GM21447 (cell line): ENCODE data around the gene EIF4B.
A peak's percentile ranks its signal among the peaks of the same experiment; 100 is the strongest.

Source experiments
- ATAC-seq: cut with Tn5 transposase; IDR thresholded peaks from one replicate; pipeline ENCODE4 v1.9.1; 2021; ENCODE audit not compliant: unreplicated experiment

The EIF4B gene

GRCh38 chr12:53044896-53045695 is 38.8 kb downstream of the EIF4B start:
- no peak for ATAC-seq

DNA sequence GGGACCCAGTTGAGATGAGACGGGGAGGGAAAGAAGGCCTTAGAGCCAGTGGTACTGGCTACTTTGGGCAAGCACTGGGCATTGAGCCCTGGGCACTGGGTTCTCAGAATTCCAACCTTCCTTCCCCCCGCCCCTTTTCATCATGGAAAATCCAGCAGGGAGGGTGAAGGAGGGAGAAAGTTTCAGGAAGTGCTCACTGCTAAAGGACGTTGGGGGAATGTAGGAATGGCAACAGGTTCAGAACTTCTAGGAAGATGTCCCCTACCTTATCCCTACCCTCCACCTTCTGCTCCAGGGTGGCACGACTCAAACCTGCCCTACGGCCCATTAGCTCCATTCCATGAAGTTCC is 39.4 kb downstream of the EIF4B start:
- no peak for ATAC-seq

GRCh38 chr12:53046655-53047220 is 40.5 kb downstream of the EIF4B start:
- ATAC-seq, result peak; percentile 49

GRCh38 chr12:53047221-53048032 is 41.2 kb downstream of the EIF4B start:
- peak; percentile 56 for ATAC-seq

DNA sequence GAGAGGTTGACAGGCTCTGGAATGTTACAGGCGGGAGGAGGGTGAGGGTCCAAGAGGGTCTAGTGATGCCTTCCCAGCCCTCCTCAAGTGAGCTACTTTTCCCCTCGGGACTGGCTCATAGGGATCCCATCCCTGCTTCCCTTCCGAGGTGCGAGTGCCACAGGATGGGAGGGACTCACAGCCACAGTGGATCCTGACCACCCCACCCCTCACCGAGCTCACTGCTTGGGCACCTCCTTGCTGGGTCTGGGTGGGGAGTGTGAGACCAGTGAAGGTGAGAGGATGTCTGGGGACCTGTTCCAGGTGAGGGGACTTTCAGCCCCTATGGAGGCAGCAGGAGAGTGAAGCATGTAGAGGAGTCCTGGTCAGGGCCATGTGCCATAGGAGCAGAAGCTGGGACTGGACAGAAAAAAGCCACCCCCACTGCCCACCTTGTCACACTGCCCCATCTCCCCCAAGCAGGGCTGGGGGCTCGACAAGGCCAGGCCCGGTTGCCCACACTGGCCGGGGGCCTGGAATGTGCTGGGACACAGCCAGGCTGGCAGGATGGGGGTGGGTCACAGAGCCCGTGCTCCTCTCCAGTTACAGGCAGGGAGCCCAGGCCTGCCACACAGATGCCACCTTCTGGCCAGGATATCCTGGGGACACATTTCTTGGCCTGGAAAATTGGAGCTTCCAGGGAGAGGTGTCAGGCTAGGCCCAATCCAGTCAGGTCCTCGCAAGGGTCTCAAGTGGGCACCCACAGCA is 42.0 kb downstream of the EIF4B start:
- ATAC-seq, result no peak

GRCh38 chr12:53048780-53049401 is 42.6 kb downstream of the EIF4B start:
- no peak for ATAC-seq

GRCh38 chr12:53049571-53050318 is 43.5 kb downstream of the EIF4B start, which contains the start of gene TNS2:
TNS2 (plus strand) TSS chr12:53050065; CDS start chr12:53050186, 121 bp downstream.
- ATAC-seq, result no peak

GRCh38 chr12:53050426-53051057 is 44.3 kb downstream of the EIF4B start:
- ATAC-seq, result no peak

DNA sequence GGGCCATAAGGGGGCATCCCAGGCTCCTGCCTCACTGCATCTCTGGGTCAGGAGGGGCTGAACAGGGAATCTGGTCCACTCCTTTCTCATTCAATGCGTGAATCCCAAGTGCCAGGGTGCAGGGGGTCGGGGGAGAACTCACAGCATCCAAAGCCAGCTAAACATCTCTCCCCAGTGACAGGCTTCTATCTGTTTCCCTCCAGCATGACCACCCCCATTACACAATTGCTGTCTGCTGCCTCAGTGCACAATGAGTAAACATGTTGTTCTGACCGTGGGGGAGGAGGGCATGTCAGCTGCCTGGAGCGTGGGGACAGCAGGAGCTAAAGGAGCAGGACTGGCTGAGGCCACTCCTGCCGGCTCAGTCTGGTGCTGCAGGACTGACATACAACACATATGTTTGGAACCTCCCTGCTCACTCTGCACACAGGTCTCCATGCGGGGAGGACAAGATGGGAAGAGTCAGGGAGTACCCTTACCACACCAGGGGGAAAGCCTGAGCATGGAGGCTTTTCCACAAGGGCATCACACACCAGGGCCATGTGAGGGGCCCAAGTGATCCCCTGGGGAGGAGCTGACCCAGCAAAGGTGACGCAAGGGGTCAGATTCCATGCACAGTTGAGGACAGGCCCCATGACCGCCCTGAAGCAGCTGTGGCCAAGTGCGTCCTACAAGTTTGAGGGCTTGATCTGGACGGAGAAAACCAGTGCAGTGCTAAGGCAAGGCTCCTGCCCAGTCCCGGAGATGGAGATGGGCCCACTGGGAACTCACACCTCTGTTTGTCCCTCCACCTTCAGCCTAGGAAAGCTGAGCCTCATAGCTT is 45.0 kb downstream of the EIF4B start:
- no peak for ATAC-seq

- no peak for ATAC-seq
Measured at GRCh38 chr12:53051881-53052412, 45.7 kb downstream of the EIF4B start.

GRCh38 chr12:53052419-53053217 is 46.4 kb downstream of the EIF4B start:
- no peak for ATAC-seq

DNA sequence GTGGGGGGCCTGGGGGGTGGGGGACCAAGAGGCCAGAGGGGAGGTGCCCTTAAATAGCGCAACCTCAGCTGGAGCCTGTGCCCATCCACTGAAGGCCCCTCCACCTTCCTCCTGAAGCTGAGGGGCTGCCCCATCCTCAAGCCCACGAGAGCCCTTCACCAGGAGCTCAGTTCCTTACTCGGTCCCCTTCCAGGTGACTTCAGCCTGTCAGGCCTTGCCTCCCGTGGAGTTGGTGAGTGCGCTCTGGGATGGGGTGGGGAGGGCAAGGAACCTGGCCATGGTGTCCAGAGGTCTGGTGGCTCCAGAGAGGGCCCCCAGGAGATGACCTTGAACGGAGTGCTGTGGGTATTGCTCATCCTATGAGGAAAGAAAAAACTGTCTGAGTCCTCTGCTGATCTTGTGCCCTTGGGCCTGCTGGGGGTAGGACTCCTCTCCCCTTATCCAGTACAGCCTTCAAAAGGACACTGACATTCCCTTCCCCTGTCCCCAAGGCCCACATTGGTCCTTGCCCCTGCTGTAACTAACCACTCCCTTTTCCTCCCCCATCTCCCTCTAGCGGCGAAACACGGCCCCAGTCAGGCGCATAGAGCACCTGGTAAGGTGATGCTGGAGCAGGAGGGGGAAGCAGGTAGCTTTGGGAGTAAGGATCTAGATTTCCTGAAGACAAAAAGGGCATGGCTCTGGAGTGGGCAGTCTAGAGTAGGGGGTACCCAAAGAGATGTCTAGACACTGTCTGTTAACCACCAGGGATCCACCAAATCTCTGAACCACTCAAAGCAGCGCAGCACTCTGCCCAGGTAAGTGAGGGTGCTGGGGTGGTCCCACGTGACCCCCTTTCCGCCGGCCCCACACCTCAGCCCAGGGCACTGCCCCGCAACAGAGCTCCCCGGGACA is 47.2 kb downstream of the EIF4B start:
- no peak for ATAC-seq

DNA sequence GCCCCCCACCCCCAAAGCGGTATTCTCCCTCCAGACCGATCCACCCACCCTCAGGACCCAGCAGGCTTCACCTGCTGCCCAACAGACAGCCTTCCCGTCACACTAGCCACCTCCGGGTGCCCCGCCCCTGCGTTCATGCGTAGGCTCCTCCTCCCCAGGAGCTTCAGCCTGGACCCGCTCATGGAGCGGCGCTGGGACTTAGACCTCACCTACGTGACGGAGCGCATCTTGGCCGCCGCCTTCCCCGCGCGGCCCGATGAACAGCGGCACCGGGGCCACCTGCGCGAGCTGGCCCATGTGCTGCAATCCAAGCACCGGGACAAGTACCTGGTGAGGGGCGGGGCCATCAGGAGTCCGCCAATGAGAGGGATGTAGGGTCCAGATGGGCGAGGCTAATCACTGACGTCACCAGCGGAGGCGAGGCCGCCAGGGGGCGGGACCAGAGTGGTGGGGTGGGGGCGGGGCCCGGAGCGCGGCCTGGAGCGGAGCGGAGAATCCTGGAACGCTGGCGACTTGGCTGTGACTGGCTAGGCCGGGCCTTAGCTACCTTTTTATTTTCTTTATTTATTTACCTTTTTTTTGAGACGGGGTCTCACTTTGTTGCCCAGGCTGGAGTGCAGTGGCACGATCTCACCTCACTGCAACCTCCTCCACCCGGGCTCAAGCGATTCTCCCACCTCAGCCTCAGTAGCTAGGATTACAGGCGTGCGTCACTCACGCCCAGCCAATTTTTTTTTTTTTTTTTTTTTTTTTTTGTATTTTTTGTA is 48.0 kb downstream of the EIF4B start:
- peak; percentile 91 for ATAC-seq

DNA sequence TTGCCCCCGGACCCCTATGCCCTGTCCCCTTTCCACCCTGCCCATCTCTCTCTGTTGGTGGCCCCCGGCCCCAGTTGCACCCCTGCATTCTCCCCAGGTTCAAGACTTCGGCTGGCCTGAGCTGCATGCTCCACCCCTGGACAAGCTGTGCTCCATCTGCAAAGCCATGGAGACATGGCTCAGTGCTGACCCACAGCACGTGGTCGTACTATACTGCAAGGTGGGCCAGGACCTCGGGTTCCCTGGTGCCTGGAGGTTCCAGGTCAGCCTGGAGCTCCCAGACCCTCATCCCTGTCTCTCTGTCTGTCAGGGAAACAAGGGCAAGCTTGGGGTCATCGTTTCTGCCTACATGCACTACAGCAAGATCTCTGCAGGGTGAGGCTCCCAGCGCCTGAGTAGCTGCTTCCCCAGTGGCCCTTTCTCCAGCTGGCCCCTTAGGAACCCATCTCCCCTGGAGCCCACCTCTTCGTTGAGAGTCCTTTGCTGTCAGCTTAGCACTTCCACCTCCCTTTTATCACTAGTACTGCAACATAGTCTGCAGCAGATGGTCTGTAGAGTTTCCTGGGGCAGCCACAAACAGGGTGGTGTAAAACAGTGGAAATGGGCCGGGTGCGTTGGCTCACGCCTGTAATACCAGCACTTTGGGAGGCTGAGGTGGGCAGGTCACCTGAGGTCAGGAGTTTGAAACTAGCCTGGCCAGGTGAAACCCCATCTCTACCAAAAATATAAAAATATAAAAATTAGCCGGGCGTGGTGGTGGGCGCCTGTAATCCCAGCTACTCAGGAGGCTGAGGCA is 49.4 kb downstream of the EIF4B start:
- ATAC-seq, result no peak

- no peak for ATAC-seq
Measured at GRCh38 chr12:53056296-53056695, 50.0 kb downstream of the EIF4B start.
